HG03575 (cell line): ENCODE data around the gene GNS.
A peak's percentile ranks its signal among the peaks of the same experiment; 100 is the strongest.

Experiments used
- ATAC-seq: cut with Tn5 transposase; IDR thresholded peaks from one replicate; pipeline ENCODE4 v1.9.1; 2021; ENCODE audit not compliant: unreplicated experiment, insufficient number of reproducible peaks, low FRiP score; ENCODE audit errors: extremely low read depth

The GNS gene

DNA sequence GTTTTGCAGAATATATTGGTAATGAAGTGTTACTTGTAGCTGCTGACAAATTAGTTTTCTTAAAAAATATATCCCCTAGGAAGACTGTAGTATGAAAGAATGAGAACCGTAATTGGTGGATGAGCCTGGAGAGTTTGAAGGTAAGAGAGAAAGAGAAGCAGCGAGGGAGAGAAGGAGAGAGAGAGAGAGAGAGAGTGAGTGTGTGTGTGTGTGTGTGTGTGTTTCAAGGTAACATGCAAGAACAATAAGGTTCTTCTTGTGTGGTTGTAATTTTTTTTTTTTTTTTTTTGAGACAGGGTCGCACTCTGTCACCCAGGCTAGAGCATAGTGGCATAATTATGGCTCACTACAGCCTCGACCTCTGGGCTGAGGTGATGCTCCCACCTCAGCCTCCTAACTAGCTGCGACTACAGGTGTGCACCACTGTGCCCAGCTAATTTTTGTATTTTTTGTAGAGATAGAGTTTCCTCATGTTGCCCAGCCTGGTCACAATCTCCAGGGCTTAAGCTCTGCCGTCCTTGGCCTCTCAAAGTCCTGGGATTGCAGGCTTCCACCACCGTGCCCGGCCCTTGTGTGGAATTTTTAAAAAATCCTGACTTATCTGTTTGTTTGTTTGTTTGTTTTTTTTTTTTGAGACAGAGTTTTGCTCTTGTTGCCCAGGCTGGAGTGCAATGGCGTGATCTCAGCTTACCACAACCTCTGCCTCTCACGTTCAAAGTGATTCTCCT is 75.2 kb downstream of the GNS start:
- no peak for ATAC-seq

DNA sequence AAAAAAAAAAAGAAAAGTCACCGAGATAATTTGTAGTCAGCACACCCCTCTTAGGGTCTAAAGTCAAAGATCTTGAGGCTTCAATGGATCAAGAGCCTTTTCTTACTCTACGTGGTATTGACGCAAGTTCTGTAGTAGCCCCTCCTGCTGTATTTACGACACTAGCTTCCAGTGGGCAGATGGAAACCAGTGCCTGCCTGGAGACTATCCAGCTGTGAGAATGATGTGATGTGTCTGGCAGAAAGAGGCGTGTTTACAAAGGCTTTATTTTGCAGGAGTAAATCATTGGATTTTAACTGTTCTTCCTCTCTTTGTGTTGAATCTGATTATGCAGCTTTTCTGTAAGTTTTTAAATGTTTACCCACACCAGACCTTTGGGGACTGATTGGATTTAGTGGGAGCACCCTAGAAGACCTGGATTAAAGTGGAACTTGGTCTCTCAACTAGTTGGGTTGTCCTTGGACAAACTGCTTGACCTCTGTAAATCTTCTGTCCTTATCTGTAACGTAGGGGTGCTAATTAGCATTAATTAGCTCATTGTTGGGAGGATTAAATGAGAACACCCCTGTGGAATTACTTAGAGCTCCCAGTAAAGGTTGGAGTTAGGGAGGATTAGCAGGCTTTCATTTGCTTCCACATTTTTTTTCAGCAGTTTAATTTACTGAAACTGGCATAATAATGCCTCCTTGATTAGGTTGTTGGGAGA is 76.5 kb downstream of the GNS start:
- ATAC-seq: no peak

DNA sequence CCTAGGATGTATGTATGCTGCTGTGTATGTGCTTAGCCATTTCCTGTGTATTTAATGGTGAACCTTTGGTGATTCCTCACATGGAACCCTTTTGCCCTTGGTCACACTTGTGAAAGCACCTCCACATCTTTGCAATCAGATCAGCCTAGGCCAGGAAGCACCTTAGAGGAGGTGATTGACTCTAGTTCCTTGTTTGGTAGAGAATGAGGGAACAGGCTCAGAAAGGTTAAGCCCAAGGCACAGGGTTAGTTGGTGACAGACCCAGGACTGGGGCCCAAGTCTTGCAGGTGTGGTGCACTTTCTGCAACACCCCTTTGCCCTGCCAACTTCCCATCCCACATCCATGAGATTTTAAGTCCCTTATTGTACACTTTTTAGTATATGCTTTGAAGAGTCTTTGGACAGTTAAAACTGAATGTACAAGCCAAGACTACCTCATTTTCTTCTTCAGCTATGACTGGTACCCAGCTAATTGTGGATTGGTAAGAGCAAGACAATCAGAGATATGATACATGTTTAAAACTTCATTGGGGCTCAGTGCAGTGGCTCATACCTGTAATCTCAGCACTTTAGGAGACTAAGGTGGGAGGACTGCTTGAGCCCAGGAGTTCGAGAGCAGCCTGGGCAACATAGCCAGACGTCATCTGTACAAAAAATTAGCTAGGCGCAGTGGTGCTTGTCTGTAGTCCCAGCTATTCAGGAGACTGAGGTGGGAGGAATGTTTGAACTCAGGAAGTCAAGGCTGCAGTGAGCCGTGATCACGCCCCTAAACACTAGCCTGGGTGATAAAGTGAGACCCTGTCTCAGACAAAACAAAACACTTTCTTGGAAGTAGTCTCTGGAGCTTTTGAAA is 77.8 kb downstream of the GNS start:
- ATAC-seq: no peak

DNA sequence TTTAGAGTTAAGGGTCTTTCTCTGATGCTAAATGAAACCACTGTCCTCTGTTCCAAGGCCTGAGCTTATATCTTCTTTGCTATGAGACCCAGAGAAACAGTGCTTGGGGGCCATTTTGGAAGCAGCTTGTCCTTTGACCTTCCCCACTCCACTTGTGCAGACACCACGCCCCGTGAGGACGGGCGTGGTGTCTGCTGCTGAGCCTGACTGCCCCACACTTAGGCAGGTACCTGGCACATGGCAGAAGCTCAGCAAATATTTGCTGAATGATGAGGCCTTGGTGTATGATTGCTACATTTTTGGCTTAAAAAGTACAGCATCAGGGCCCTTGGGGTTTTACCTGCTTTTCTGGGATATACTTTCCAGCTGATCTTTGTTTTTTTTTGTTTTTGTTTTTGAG is 79.0 kb downstream of the GNS start:
- no peak for ATAC-seq

DNA sequence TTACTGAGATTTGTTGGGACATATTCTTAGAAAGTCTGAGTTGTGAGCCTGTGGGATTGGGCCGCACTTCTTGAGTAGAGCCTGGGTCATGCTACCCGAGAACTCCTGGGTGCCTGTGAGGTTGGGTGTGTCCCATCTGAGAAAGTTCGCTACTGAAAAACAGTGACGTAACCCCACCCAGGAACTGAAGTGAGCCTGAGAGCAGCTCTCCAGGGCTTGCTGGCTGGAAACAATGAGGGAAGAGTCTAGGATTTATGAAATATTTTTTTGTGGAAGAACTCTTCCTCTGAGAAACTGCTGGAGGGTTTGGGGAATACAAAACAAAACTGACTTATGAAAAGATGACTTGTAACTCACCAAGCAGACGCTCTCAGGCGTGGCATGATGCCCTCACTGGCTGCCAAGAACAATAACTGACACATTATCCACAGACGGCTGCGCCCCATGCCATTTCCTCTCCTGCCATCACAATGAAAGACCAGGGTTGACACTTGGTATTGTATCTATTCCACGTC is 79.7 kb downstream of the GNS start:
- ATAC-seq: no peak

DNA sequence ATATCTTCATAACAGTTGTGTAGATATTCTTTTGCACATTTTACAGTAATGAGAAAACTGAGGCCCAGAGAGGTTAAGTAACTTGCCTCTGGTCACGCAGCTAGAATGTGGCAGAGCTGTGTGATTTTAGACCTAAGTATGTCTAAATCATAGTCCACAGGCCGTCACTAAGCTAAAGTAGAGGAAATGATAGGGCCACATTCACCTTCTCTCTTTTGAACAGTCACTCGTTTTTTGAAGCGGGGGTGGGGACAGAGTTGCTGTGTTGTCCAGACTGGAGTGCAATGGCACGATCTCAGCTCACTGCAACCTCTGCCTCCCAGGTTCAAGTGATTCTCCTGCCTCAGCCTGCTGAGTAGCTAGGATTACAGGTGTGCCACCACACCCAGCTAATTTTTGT is 80.4 kb downstream of the GNS start:
- no peak for ATAC-seq

DNA sequence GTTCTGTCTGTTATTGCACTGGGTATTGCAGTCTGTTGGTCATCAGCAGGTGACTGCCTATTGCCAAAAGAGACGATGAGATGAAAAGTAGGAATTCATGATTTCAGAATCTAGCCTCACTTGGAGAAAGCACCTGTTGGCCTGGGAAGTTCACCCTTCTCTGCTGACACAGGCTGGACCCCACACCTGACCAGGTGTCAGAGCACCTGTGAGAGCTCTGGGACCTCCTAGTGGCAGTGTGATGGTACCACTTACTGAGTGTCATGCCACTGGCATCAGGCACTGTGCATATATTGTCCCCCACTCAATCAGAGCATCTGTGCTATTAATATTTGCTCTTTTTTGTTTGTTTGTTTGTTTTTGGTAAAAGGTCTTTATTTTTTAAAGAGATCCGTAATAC is 81.0 kb downstream of the GNS start:
- ATAC-seq: no peak

DNA sequence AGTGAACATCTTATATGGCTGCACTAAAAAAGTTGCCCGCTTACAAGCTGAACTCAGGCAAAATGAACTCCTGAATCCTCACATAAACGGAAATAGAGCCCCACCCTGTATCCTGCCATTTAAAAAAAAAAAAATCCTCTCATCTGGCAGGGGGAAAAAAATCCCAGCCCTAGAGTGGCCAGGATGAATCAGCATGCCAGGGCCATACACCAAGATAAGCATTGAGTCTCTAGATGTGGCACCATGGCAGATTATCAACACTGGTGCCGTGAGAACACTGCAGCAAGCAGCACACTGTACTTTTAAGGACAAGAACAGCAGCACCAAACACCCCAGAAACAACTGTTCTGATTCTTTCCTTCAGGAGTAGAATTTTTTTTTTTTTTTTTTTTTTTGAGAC is 83.4 kb downstream of the GNS start:
- ATAC-seq: no peak

DNA sequence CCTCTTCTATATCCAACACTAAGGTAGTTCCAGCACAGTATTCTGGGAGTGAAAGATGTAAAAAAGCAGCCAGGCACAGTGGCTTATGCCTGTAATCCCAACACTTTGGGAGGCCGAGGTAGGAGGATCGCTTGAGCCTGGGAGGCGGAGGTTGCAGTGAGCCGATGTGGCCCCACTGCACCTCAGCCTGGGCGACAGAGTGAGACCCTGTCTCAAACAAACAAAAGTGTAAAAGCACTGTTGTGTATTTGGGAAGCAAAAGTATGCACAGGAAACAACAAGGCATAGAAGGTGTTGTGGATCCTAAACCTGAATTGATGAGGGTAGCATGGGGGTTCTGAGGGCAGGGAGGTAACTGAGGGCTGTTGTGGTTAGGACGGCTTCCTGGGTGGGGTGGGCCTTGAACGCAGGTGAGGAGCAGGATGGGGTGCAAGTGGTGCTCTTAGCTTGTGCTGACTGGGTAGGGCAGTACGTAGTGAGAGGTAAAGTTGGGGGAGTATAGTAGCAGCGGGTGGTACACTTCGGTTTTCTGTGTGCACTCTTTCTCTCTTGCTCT is 84.8 kb downstream of the GNS start:
- no peak for ATAC-seq

DNA sequence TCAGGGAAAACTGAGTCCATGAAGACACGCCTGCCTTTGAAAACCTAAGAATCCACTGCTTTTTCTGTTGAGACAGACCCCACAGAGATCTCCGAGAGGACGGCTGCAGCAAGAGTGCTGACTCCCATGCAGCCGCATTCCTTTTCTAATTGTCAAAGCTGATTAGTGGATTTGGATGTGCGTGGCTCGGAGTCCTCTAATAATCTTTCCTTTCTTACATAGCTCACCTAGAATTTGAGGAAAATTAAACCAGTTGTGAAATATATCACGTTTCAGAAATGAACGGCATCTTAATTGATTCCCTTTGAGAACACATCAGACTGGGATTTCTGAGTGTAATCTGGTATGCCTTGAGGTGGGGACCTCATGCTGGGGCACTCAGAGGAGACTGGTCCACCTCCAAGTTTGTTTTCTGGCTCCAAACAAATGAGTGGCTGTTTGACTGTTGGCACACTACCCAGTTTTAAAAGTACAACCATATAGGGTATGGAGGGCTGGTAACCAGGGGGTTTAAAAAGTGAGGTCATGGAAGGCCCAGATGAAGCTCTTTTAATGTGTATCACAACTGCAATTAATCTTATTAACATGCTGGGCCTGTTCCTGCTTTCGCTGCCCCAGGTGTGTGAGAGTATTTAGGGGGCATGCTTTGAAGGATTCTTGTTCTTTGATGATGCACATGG is 85.6 kb downstream of the GNS start:
- no peak for ATAC-seq

DNA sequence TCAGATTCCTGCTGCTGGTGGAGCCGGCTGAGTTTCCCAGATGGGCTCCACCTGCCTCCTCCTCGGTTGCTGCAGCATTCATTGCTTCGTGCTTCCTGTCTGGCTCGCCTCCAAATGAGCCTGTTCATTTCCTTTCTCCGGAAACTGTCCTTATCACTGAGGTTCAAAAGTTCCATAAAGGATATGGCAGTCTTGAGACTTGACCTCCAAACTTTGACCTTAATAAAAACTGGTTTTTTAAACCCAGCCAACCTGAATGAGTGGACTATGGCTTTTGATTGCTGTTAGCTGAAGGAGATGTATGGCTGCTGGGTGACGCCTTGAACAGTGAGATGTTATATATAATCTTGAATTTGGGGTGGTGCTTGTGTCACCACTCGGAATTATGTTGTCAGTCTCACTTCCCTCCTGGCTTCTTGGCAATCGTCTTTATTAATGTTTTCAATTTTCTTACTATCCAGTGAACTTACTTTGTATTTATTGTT is 86.2 kb downstream of the GNS start:
- no peak for ATAC-seq

DNA sequence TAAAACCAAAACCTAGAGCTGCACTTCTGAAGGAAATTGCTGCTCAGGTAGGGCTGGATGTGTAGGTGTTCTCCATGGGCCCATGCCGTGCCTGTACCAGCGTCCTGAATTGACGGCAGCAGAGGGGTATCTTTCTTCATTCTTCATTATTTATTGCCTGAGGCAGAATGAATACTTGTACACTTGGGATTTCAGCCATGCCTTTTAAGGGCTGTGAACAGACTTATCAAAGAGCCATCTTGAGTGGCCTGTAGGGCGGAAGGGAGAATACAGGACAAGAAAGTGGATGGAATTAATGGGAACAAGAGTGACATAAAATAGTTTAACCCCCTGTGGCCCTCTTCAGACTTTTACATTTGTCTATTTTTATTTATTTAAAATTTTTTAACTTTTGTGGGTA is 87.5 kb downstream of the GNS start:
- ATAC-seq: no peak

DNA sequence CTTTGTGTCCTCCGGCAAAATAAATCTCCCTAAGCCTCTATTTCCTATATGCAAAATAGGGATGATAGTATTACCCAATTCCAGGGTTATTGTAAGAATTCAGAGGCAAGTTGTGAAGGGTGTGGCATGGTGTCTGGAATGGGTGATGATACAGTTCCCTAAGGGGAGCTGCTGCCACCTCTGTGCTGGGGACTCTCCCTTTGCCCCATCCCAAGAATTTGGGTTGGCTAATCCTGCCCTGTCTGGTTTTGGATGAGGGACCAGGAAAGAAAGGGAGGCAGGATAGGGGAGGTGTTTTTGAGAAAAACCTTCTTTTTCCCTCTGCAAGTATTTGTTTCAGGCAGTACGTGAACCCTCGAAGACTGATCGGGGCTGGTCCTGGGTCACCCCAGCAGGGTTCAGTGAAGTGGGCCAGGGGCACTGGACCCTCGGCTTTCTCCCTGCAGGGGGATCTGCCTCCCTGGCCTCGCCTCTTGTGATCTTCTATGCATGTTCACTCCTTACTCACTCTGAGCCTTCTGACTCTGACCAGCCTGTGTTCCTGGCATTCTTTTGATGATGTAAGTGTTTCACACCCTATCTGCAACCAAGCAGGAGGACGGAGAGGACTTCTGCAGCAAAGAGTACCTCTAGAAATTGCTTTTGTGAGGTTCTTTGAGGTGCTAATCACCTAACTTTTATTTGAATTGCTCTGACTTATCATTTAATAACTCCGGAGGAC is 88.1 kb downstream of the GNS start:
- no peak for ATAC-seq

DNA sequence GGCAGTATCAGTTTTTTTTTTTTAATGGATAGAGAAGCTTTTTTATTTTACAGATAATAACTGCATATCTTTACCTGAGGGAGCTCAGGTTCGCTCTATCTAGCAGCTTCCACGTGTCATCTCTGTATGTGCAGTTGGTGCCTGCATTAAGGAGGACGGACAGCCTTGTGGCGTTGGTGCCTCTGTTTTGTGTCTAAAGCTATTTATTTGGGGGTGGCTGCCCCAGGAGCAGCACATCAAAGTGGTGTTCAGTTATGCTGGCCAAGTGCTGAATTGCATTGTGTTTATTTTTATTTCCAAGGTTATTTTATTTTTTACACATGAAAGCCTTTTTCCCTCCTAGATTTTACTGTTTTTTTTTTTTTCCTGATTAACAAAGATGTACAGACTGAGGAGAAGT is 89.2 kb downstream of the GNS start:
- no peak for ATAC-seq

DNA sequence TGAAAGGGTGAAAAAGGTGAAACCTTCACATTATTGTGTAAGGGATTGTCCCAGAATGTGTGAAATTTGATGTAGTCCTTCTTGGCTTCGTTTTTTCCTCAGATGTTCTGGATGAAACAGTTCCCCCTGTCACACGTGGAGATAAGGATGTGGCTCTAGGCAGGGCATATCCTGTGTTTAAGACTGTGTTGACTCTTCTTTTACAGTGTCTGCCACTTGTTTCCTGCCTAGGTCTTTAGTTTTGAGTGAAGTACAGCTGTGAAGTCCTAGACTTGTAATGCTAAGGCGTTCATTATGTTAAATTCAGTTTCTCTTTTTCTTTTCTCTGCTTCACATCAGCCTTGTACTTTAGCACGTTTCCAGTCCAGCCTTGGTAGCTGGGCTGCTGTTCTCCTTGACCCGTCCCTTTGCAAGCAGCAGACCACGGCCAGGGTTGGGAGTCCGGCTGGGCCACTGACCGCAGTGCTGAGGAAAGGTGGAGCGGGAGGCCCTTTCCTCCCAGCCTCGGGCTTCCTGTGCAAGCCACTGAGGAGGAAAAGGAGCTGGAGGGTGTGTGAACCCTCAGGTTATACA is 89.8 kb downstream of the GNS start:
- peak; percentile 80 for ATAC-seq

DNA sequence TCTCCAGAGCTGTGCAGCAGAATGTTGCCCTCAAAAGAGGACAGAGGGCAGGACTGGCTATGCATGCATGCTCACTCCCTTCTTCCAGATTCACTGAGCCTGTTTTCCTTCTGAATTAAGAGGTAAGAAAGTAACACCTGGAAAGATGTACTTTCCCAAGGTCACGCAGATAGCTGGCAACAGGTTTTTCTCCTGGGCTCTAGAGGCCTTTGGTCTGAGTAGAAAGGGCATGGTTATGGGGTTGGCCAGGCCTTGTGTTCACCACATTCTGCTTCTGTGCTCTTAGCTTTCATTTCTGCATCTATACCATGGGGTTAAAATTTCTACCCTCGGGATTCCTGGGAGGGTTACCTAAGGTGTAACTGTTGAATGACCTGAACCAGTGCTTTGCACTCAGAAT is 91.4 kb downstream of the GNS start:
- ATAC-seq: no peak

DNA sequence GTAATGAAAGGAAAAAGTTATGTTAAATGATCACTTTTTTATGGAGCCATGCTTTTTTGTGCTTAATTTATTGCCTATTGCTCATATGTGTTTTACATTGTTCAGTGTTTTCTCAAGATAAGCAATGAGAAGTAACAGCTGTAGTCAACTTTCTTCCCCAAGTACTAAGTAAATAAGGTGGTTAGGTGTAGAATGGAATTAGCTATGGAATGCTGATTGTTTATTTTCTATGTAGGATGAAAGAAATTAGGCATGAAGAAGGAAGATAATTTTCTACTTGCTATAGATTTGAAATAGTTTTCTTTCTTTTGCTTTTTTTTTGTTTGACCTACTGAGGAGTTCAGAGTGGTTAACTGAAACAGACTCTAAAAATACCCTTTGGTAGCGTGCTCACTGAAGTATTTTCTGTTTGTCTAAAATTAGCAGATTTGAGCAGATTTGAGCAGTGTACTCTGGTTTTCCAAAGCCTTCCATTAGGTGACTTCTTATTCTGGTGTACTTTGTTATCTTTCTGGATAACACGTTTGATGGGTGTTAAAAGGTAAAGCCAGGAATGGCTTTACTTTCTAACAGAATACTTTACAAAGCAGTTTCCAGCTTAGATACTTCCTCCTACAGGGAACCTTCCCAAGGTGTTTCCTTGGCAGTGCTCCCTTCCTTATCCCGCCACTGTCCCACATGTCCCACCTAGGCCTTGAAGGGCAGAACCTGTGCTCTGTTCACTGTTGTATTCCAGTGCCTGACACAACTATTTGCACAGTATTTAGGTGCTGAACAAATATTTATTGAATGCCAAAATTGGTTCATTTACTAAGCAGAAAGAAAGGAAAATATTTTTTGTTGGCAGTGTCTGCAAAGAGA is 92.9 kb downstream of the GNS start:
- no peak for ATAC-seq
